ENCODE measurements around the gene ZNF407.

DNA sequence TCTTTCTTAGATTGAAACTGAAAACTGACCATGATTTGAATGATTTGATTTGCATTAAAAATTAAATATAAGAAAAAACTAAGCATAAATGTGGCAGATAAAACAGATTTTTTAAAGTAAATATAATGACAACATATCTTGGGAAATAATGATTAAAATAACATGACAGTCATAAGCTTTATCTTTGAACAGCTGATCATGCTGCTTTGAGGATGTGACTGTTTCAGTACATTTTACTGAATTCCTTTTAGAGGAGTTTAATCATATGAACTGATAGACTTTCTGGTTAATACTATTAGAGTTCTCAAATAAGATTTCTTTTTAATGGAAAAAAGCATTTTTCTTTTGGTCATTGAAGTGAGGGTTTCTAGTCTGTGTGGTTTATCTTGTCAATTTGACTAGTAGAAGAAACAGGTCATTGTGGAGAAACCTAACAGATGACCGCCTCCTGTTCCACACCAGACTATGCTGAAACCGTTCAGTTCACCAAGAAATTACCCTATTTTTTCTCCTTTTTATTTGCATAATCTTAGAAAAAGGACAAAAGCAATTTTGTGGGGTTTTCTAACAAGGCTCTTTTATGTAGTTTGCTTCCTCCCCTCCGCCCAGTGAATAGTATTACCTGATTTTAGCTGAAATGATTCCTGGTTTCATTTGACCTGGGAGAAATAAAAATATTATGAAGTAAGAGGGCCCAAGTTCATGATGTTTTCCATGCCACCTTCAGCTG is 349.1 kb downstream of the ZNF407 start:
- no peak for TF ChIP-seq EP300 (IDR thresholded peaks at IDR 0.05)
- no peak for TF ChIP-seq POLR2AphosphoS5 (IDR thresholded peaks at IDR 0.05)

Measured in stomach (tissue), 4 donors.